ENCODE measurements around the gene TAMALIN. TPM values are rescaled to one million over a fixed set of nuclear protein-coding genes. Genes with fewer than 3 reads are reported as not detected.

The TAMALIN gene
- total and polyA plus RNA-seq, 2 of the 4 experiments (the other 2 are of a cell fraction) = 2.7 to 5.3 TPM

DNA sequence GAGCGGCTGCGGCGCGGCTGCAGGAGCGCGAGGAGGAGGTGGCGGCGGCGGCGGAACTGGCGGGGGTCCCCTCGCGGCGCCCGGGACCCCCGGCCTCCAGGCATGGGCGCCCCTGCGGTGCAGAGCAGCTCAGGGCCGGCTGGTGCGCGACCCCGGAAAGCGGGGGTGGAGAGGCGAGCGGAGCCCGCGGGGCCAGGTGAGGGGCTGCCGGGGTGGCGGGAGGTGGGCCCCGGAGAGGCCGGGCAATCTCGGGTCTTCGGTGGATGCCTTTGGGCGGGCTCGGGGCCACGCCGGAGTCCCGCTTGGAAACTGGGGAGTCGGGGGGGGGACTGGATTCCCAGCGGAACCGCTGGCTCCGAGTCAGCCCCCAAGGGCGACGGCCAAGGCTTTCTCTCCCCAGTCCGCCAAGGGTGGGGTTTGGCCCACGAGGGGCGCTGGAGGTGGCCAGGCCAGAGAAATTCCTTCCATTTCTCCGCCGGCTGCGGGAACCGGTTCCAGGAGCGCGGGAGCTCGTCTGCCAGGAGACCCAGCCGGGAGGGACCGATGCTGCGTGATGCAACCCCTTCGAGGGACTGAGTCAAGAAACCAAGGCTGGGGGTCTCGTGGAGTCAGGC lies 30.6 kb downstream of the TAMALIN start (continued):
- no peak for TF ChIP-seq FOS (IDR thresholded peaks at IDR 0.05; ENCODE audit: low read depth, low read length)
- peak; percentile 55; the same call in 1 of the 2 replicates for TF ChIP-seq CHD1 (IDR thresholded peaks at IDR 0.05; ENCODE audit: low read depth, low read length)

DNA sequence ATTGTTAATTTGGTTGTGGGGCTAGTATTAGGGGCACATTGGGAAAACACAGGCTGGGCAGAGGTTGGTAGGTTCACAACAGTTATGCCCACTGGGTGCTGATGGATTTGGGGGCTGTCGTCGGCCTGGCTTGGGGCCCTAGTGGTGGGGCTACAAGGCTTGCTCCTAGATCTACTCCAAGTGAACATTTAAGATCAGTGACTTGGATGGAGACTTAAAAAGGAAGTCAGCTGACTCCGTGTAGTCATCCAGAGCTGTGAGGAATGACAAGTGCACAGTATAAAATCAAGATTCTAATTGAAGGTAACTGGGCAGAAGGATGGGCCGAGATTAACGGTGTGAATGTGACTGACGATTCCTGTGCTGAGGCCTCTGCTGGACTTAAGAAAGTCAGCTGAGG lies 31.7 kb downstream of the TAMALIN start:
- intact Hi-C loops (cut with micrococcal nuclease) = no loop called here
- CTCF ChIA-PET = no interaction called here
- peak overlapping the region; percentile 42 for H3K23ac ChIP-seq (ENCODE audit: low read depth, low read length)
- no peak for ATAC-seq (ENCODE audit: low read depth)
- H3K4me2 ChIP-seq (ENCODE audit: low read depth, low read length) = peak overlapping the region; percentile 17; the same call in 1 of the 2 replicates
- H3K27ac ChIP-seq (ENCODE audit: insufficient read depth, low read length) = no peak overlapping the region
- no peak overlapping the region; the same call in 1 of the 2 replicates for H3K14ac ChIP-seq (replicated peaks; ENCODE audit: low read depth, low read length)
- TF ChIP-seq, protein P1, sequence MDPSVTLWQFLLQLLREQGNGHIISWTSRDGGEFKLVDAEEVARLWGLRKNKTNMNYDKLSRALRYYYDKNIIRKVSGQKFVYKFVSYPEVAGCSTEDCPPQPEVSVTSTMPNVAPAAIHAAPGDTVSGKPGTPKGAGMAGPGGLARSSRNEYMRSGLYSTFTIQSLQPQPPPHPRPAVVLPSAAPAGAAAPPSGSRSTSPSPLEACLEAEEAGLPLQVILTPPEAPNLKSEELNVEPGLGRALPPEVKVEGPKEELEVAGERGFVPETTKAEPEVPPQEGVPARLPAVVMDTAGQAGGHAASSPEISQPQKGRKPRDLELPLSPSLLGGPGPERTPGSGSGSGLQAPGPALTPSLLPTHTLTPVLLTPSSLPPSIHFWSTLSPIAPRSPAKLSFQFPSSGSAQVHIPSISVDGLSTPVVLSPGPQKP (IDR thresholded peaks at IDR 0.05; ENCODE audit: borderline replicate concordance, low read depth, low read length) = no peak
- TF ChIP-seq, protein P2, sequence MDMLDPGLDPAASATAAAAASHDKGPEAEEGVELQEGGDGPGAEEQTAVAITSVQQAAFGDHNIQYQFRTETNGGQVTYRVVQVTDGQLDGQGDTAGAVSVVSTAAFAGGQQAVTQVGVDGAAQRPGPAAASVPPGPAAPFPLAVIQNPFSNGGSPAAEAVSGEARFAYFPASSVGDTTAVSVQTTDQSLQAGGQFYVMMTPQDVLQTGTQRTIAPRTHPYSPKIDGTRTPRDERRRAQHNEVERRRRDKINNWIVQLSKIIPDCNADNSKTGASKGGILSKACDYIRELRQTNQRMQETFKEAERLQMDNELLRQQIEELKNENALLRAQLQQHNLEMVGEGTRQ (IDR thresholded peaks at IDR 0.05; ENCODE audit: low read depth, low read length) = peak; percentile 51; the same call in 1 of the 2 replicates
- TF ChIP-seq MAFK (IDR thresholded peaks at IDR 0.05; ENCODE audit: low read depth, low read length) (no peak), RFX5 (IDR thresholded peaks at IDR 0.05; ENCODE audit: low read depth, low read length) (no peak)
- peak overlapping the region; percentile 49; the same call in 1 of the 2 replicates for H3K4ac ChIP-seq (ENCODE audit: low read depth, low read length)
- H2BK120ac ChIP-seq (ENCODE audit: low read depth, low read length) = no peak overlapping the region
- H4K20me1 ChIP-seq (ENCODE audit: insufficient read depth, low read length) = peaks cover 38% of the 10 kb centered on the region
- peaks cover 3% of the 10 kb centered on the region; the same call in 1 of the 2 replicates for H3K36me3 ChIP-seq (ENCODE audit: control insufficient read depth, insufficient read depth, low read length)
- no peak overlapping the region for H4K91ac ChIP-seq (ENCODE audit: insufficient read depth, low read depth, low read length)
- no peak overlapping the region; the same call in 1 of the 2 replicates for H3K9ac ChIP-seq (ENCODE audit: low read depth, low read length)
- 0 out of 2 replicates have a peak overlapping the region, but pooled peaks have one; percentile 63 for H2AK5ac ChIP-seq (ENCODE audit: low read depth, low read length)
- H4K5ac ChIP-seq (ENCODE audit: low read depth, low read length) = no peak overlapping the region
- H4K8ac ChIP-seq (ENCODE audit: low read depth in 2 of 2, low read length in 2 of 2) = no peak overlapping the region
- no peak overlapping the region for H2BK15ac ChIP-seq (ENCODE audit: low read depth, low read length)
- peak; percentile 48 for DNase-seq
- H3K9me3 ChIP-seq (ENCODE audit: control insufficient read depth, insufficient read depth, low read length) = no peaks in the 10 kb centered on the region
- H2BK5ac ChIP-seq (ENCODE audit: low read depth, low read length, poor library complexity, severe bottlenecking) = no peak overlapping the region
- peaks cover 28% of the 10 kb centered on the region for H3K9me1 ChIP-seq (ENCODE audit: insufficient read depth, low read length)
- no peak overlapping the region for H3K56ac ChIP-seq (ENCODE audit: extremely low read depth, insufficient read depth, low read length)
- dilution Hi-C loops (cut with HindIII; ENCODE audit: low sequenced_read_pairs, unreplicated experiment) = no loop called here
- H3K79me1 ChIP-seq (ENCODE audit: low read depth in 1 of 2, low read length in 2 of 2) = peaks cover 13 to 60% of the 10 kb centered on the region in 2 experiments; a peak in 3 of 4 replicates
- no peak overlapping the region for H2BK20ac ChIP-seq (ENCODE audit: low read depth, low read length)
- H3K27me3 ChIP-seq (ENCODE audit: control insufficient read depth, insufficient read depth, low read length) = no peaks in the 10 kb centered on the region
- BruUV-seq (replicated peaks) = no TSS peak
- H2AK9ac ChIP-seq (replicated peaks; ENCODE audit: low read depth, low read length, poor library complexity) = peak overlapping the region; percentile 48
- no peak overlapping the region for H3K18ac ChIP-seq (ENCODE audit: low read depth, low read length)
- no peak overlapping the region for H2AFZ ChIP-seq (replicated peaks; ENCODE audit: low read length, poor library complexity)
- peak overlapping the region; percentile 2; the same call in 1 of the 2 replicates for H3K4me3 ChIP-seq (ENCODE audit: insufficient read depth, low read depth, low read length)
- POLR2A ChIA-PET (ENCODE audit: unreplicated experiment) = no interaction called here
- in situ Hi-C loops (cut with MboI; ENCODE audit: low sequenced_read_pairs) = no loop called here
- whole genome bisulfite sequencing, 2 experiments (ENCODE audit: extremely low coverage in 2 of 2, insufficient read length in 1 of 2) = 90% methylated on average over 3 of the region's 6 CpGs; no CpG with 5 or more reads in 1 of the 2 experiments
- H3K4me1 ChIP-seq (ENCODE audit: control insufficient read depth, insufficient read depth, low read length) = peaks cover 4% of the 10 kb centered on the region
